ENCODE data around the gene BSG.
"Not testable (repeated sequence)": the region's sequence is repeated elsewhere in the genome, so short reads cannot be mapped to it uniquely, and the experiment has no call there.

BSG gene

GRCh38 chr19:572743-573518 lies 535 bp downstream of the BSG start:
- no peak for DNase-seq (ENCODE audit: low read depth)

- no peak for DNase-seq (ENCODE audit: low read depth)
Observed at GRCh38 chr19:573519-573825, 1.1 kb downstream of the BSG start.

- DNase-seq (ENCODE audit: low read depth) = no peak
Observed at GRCh38 chr19:574658-575526, 2.5 kb downstream of the BSG start.

- no peak for DNase-seq (ENCODE audit: low read depth)
Observed at GRCh38 chr19:575527-576506, 3.4 kb downstream of the BSG start.

- DNase-seq (ENCODE audit: low read depth) = no peak
Observed at GRCh38 chr19:576768-577438, 4.5 kb downstream of the BSG start.

- DNase-seq (ENCODE audit: low read depth) = no peak
Observed at GRCh38 chr19:577439-578392, 5.3 kb downstream of the BSG start.

GRCh38 chr19:579111-579841 lies 6.9 kb downstream of the BSG start:
- no peak for DNase-seq (ENCODE audit: low read depth)

GRCh38 chr19:579842-580155 lies 7.4 kb downstream of the BSG start:
- DNase-seq (ENCODE audit: low read depth) = no peak

- DNase-seq (ENCODE audit: low read depth) = no peak
Observed at GRCh38 chr19:580274-580835, 8.0 kb downstream of the BSG start.

- DNase-seq (ENCODE audit: low read depth) = no peak
Observed at GRCh38 chr19:581399-582111, 9.2 kb downstream of the BSG start.

- DNase-seq (ENCODE audit: low read depth) = no peak
Observed at GRCh38 chr19:582497-583197, 10.3 kb downstream of the BSG start.

- no peak for DNase-seq (ENCODE audit: low read depth)
Observed at GRCh38 chr19:583198-583967, 11.0 kb downstream of the BSG start.

- no peak for DNase-seq (ENCODE audit: low read depth)
Observed at GRCh38 chr19:583968-584239, 11.5 kb downstream of the BSG start.

- DNase-seq (ENCODE audit: low read depth) = peak; percentile 69
Observed at GRCh38 chr19:584240-585001, 12.0 kb downstream of the BSG start.

- not testable (repeated sequence) for DNase-seq (ENCODE audit: low read depth)
Observed at GRCh38 chr19:585146-585545, 12.8 kb downstream of the BSG start.

- no peak for DNase-seq (ENCODE audit: low read depth)
Observed at GRCh38 chr19:585551-586110, 13.2 kb downstream of the BSG start.

Data from activated T-cell treated with anti-CD3 and anti-CD28 coated beads for 48 hours (primary cell).